ENCODE data around the gene PPP1R37.

PPP1R37 gene

GRCh38 chr19:45140533-45140932, 47.6 kb downstream of the PPP1R37 start:
- DNase-seq: no peak

GRCh38 chr19:45141203-45141900, 48.4 kb downstream of the PPP1R37 start:
- no peak for DNase-seq

GRCh38 chr19:45142016-45142725, 49.2 kb downstream of the PPP1R37 start:
- no peak for DNase-seq

GRCh38 chr19:45142726-45143110, 49.7 kb downstream of the PPP1R37 start:
- DNase-seq: no peak

- no peak for DNase-seq
Measured at GRCh38 chr19:45144431-45145269, 51.7 kb downstream of the PPP1R37 start.

- no peak for DNase-seq
Measured at GRCh38 chr19:45145270-45146189, 52.6 kb downstream of the PPP1R37 start.

GRCh38 chr19:45146251-45146650, 53.3 kb downstream of the PPP1R37 start:
- DNase-seq: no peak

- DNase-seq: no peak
Measured at GRCh38 chr19:45146741-45147205, 53.8 kb downstream of the PPP1R37 start.

- no peak for DNase-seq
Measured at GRCh38 chr19:45147835-45148676, 55.1 kb downstream of the PPP1R37 start.

- no peak for DNase-seq
Measured at GRCh38 chr19:45149129-45149528, 56.1 kb downstream of the PPP1R37 start.

GRCh38 chr19:45150180-45150579, 57.2 kb downstream of the PPP1R37 start:
- DNase-seq: no peak

- no peak for DNase-seq
Measured at GRCh38 chr19:45150751-45151281, 57.8 kb downstream of the PPP1R37 start.

- no peak for DNase-seq
Measured at GRCh38 chr19:45151320-45151719, 58.3 kb downstream of the PPP1R37 start.

GRCh38 chr19:45151821-45152503, 59.0 kb downstream of the PPP1R37 start:
- no peak for DNase-seq

GRCh38 chr19:45152504-45153338, 59.7 kb downstream of the PPP1R37 start:
- DNase-seq: no peak

- no peak for DNase-seq
Measured at GRCh38 chr19:45153339-45154063, 60.5 kb downstream of the PPP1R37 start.

GRCh38 chr19:45154064-45154827, 61.3 kb downstream of the PPP1R37 start:
- no peak for DNase-seq

GRCh38 chr19:45156011-45156630, 63.1 kb downstream of the PPP1R37 start:
- no peak for DNase-seq

All from NCI-H1436 treated with DMSO at 0.1 percent for 48 hours (cell line).